Measurements from ENCODE around the gene MGAT4A. TPM values are rescaled to one million over a fixed set of nuclear protein-coding genes. Genes with fewer than 3 reads are reported as not detected.

Gene MGAT4A
- total and polyA plus RNA-seq, 2 of the 13 experiments (the other 11 are each of a cell fraction or from before 2014, with no cell fraction given) = 47.2 to 90.9 TPM

- peak; percentile 92 for TF ChIP-seq CREB3 (CRISPR knock-in tag; IDR thresholded peaks at IDR 0.05)
- peak; percentile 97 for TF ChIP-seq CAMTA2 (CRISPR knock-in tag; IDR thresholded peaks at IDR 0.05; ENCODE audit: borderline replicate concordance)
- peak; percentile 96; the same call in 1 of the 2 replicates for TF ChIP-seq ZNF616 (CRISPR knock-in tag; IDR thresholded peaks at IDR 0.05; ENCODE audit: low read depth)
- peak; percentile 70 for TF ChIP-seq ZNF124 (CRISPR knock-in tag; IDR thresholded peaks at IDR 0.05)
- no peak for TF ChIP-seq SSRP1 (CRISPR knock-in tag; IDR thresholded peaks at IDR 0.05)
- peak; percentile 81; the same call in 1 of the 2 replicates for TF ChIP-seq ZNF816 (CRISPR knock-in tag; IDR thresholded peaks at IDR 0.05; ENCODE audit: borderline replicate concordance)
- TF ChIP-seq KDM4B (CRISPR knock-in tag; IDR thresholded peaks at IDR 0.05) = peak; percentile 64; the same call in 1 of the 2 replicates
- no peak for TF ChIP-seq NONO (IDR thresholded peaks at IDR 0.05)
- peak; percentile 98 for TF ChIP-seq NONO (CRISPR knock-in tag; conservative IDR thresholded peaks at IDR 0.05)
- TF ChIP-seq, protein P1, sequence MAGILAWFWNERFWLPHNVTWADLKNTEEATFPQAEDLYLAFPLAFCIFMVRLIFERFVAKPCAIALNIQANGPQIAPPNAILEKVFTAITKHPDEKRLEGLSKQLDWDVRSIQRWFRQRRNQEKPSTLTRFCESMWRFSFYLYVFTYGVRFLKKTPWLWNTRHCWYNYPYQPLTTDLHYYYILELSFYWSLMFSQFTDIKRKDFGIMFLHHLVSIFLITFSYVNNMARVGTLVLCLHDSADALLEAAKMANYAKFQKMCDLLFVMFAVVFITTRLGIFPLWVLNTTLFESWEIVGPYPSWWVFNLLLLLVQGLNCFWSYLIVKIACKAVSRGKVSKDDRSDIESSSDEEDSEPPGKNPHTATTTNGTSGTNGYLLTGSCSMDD (CRISPR knock-in tag; IDR thresholded peaks at IDR 0.05) = peak; percentile 39; the same call in 1 of the 2 replicates
- TF ChIP-seq ZBTB7B (CRISPR knock-in tag; IDR thresholded peaks at IDR 0.05) = peak; percentile 86
- peak; percentile 96; the same call in 1 of the 2 replicates for TF ChIP-seq SIN3A (IDR thresholded peaks at IDR 0.05; ENCODE audit: borderline replicate concordance, low read depth, low read length)
- TF ChIP-seq SYNCRIP (IDR thresholded peaks at IDR 0.05; ENCODE audit: insufficient read depth, low read depth, low read length) = no peak
- peak; percentile 66; the same call in 1 of the 2 replicates for TF ChIP-seq ZNF235 (CRISPR knock-in tag; IDR thresholded peaks at IDR 0.05; ENCODE audit: borderline replicate concordance)
- TF ChIP-seq ZNF749 (CRISPR knock-in tag; IDR thresholded peaks at IDR 0.05; ENCODE audit: borderline replicate concordance) = peak; percentile 83; the same call in 1 of the 2 replicates
- TF ChIP-seq GATA4 (IDR thresholded peaks at IDR 0.05; ENCODE audit: borderline replicate concordance, low read depth) = peak; percentile 54; the same call in 1 of the 2 replicates
- 0 out of 2 replicates have a peak, but pooled peaks have one; percentile 50 for TF ChIP-seq CHD4 (IDR thresholded peaks at IDR 0.05; ENCODE audit: borderline replicate concordance, low read length)
- 0 out of 2 replicates have a peak, but pooled peaks have one; percentile 59 for TF ChIP-seq TMF1 (CRISPR knock-in tag; IDR thresholded peaks at IDR 0.05; ENCODE audit: low read depth)
- peak; percentile 56; the same call in 1 of the 2 replicates for TF ChIP-seq ZMYM3 (CRISPR knock-in tag; IDR thresholded peaks at IDR 0.05)
- TF ChIP-seq ZNF224 (CRISPR knock-in tag; IDR thresholded peaks at IDR 0.05) = peak; percentile 95; the same call in 1 of the 2 replicates
- peak; percentile 80 for TF ChIP-seq HMGXB3 (CRISPR knock-in tag; IDR thresholded peaks at IDR 0.05; ENCODE audit: borderline replicate concordance)
- TF ChIP-seq NCOR1 (IDR thresholded peaks at IDR 0.05; ENCODE audit: borderline replicate concordance, low read length) = no peak
Measured at GRCh38 chr2:98608116-98608961, 122.6 kb downstream of the MGAT4A start, which contains the start of the genes COA5 and UNC50 (continued).
